HUES64 (cell line): ENCODE results near the gene B3GNT9.

ENCODE experiments used
- H3K27ac ChIP-seq: 2 replicates; pipeline ENCODE4 v1.7.0; 2013; ENCODE audit warnings: low read depth, low read length, inconsistent platforms
- H3K27me3 ChIP-seq: 2 replicates; pipeline ENCODE4 v1.6.1; 2013; ENCODE audit warnings: mild to moderate bottlenecking, low read length; ENCODE audit not compliant: insufficient read depth
- H3K36me3 ChIP-seq: 2 replicates; pipeline ENCODE4 v1.6.1; 2013; ENCODE audit warnings: mild to moderate bottlenecking, low read length; ENCODE audit not compliant: insufficient read depth
- H3K4me1 ChIP-seq: 2 replicates; pipeline ENCODE4 v1.6.1; 2013; ENCODE audit warnings: mild to moderate bottlenecking, low read length, moderate library complexity; ENCODE audit not compliant: insufficient read depth
- H3K4me3 ChIP-seq: 2 replicates; pipeline ENCODE4 v1.5.1; 2013; ENCODE audit warnings: mild to moderate bottlenecking, low read length, moderate library complexity
- H3K9ac ChIP-seq: 2 replicates; pipeline ENCODE4 v1.6.1; 2013; ENCODE audit warnings: mild to moderate bottlenecking, low read depth, low read length
- H3K9me3 ChIP-seq: 2 replicates; pipeline ENCODE4 v1.6.1; 2013; ENCODE audit warnings: low read depth, low read length; ENCODE audit not compliant: insufficient read depth
- WGBS: fragments of 150-250, 120-280 bp; methylation state at CpG from one replicate; pipeline ENCODE4 v1.1.7; 2013; ENCODE audit warnings: missing lambda C conversion rate; 5-methylcytosine and 5-hydroxymethylcytosine counted together

B3GNT9 gene

GRCh38 chr16:67184453-67184994 lies 33.7 kb upstream of the B3GNT9 start:
- H3K9ac ChIP-seq: no peak overlapping the region

DNA sequence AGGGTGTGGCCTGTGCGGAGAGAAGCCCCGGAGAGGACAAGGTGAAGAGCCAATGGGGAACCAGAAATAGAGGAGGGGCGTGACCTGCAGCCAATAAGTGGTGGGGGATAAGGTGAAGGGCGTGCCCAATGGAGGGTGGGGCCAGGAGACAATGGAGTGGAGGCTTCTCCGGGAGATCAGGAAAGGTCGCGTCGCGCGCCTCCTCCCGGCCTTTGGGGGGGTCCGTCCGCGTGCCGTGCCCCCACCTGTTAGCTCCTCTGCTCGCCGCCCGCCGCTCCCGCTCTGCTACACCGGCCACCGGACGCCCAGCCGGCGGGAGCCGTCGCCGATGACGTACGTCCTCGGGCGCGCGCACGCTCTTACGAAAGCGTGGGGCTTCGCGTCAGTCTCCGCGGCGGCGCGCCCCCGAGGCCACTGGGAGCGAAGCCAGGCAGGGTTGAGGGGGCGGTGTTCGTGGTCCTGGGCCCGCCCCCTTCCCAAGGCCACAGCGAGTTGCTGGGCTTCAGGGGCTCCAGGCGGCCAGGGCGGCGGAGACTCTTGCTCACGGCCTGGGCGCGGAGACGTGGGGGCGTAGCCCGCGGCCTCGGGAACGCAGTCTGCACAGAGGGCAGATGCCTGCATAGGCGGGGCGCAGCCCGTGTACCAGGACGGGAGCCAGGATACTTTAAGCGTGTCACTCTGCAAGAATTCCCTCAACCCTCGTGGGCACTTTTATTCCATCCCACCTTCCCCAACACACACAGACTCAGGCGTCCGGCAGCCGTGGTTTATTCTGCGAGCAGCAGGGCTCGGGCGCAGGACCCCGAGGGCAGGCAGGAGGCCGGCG lies 33.0 kb upstream of the B3GNT9 start, which contains the start of gene MATCAP1:
Gene MATCAP1 (minus strand): TSS at position 337 of the 826 bp plus-strand sequence. CDS start 3,353 bp downstream, outside the sequence.
- Histone ChIP-seq H3K27ac (peak within 1 kb of the TSS; percentile 97), H3K9ac (peak within 1 kb of the TSS; percentile 96), H3K4me1 (peaks cover 4% of the 10 kb centered on the region; the same call in 1 of the 2 replicates), H3K4me3 (peak within 1 kb of the TSS; percentile 91), H3K27me3 (peaks cover 31% of the 10 kb centered on the region), H3K9me3 (no peaks in the 10 kb centered on the region), H3K36me3 (no peaks in the 10 kb centered on the region)
- WGBS: under 1% methylated on average over 77 of the region's 77 CpGs

More at GRCh38 chr16:67184453-67184994, 33.7 kb upstream of the B3GNT9 start:
- peaks cover 29% of the 10 kb centered on the region for H3K27me3 ChIP-seq
- no peaks in the 10 kb centered on the region for H3K36me3 ChIP-seq
- H3K27ac ChIP-seq: no peak overlapping the region
- H3K9me3 ChIP-seq: no peaks in the 10 kb centered on the region
- peak overlapping the region; percentile 91 for H3K4me3 ChIP-seq
- 10% methylated on average over 59 of the region's 59 CpGs for WGBS
- peaks cover 4% of the 10 kb centered on the region; the same call in 1 of the 2 replicates for H3K4me1 ChIP-seq

- Histone ChIP-seq H3K4me1 (peaks cover 4% of the 10 kb centered on the region; the same call in 1 of the 2 replicates), H3K4me3 (peak overlapping the region; percentile 91), H3K9me3 (no peaks in the 10 kb centered on the region), H3K27ac (no peak overlapping the region), H3K9ac (no peak overlapping the region), H3K27me3 (peaks cover 36% of the 10 kb centered on the region), H3K36me3 (no peaks in the 10 kb centered on the region)
- WGBS: 8% methylated on average over 11 of the region's 11 CpGs
Measured at GRCh38 chr16:67183284-67183626, 32.5 kb upstream of the B3GNT9 start.

DNA sequence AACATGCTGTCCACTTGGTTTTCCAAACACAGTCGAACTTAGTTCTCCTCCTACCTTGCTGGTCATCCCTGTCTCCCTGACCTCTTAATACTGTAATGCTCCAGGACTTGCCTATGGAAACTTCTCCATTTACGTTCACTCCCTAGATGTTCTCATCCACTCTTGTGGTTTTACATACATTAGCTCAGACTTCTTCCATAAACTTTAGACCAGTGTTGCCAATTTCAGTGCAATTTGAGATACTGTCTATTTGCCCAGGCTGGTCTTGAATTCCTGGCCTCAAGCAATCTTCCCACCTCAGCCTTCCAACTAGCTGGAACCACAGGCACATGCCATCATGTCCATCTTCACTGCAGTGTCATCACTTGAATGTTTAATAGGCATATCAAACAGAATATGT lies 31.5 kb upstream of the B3GNT9 start:
- Histone ChIP-seq H3K4me3 (no peak overlapping the region), H3K27me3 (peaks cover 44% of the 10 kb centered on the region), H3K9ac (no peak overlapping the region), H3K36me3 (no peaks in the 10 kb centered on the region), H3K4me1 (peaks cover 4% of the 10 kb centered on the region; the same call in 1 of the 2 replicates), H3K27ac (no peak overlapping the region), H3K9me3 (no peaks in the 10 kb centered on the region)
- WGBS: 89% methylated on average over 2 of the region's 2 CpGs

DNA sequence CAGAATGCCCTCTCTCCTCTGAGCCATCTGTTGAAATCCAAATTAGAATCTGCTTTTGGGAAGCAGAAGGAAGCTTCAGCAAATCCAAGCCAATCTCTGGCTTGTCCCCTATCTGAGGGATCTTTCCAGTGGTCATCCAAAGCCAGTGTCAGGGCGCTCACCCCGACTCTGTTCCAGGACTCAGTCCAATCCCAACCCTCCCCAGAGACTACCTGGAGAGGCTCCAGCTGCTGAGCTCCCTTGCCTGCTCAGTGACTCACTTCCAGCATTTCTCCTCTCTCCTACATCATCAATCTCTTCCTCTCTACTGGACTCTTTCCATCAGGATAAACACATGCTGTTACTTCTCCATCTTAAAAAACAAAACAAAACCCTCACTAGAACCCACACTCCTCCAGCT lies 30.5 kb upstream of the B3GNT9 start:
- no peaks in the 10 kb centered on the region for H3K4me1 ChIP-seq
- H3K27me3 ChIP-seq: peaks cover 48% of the 10 kb centered on the region
- H3K9ac ChIP-seq: no peak overlapping the region
- no peak overlapping the region for H3K4me3 ChIP-seq
- H3K36me3 ChIP-seq: no peaks in the 10 kb centered on the region
- no peaks in the 10 kb centered on the region for H3K9me3 ChIP-seq
- 94% methylated on average over 2 of the region's 2 CpGs for WGBS
- H3K27ac ChIP-seq: no peak overlapping the region

DNA sequence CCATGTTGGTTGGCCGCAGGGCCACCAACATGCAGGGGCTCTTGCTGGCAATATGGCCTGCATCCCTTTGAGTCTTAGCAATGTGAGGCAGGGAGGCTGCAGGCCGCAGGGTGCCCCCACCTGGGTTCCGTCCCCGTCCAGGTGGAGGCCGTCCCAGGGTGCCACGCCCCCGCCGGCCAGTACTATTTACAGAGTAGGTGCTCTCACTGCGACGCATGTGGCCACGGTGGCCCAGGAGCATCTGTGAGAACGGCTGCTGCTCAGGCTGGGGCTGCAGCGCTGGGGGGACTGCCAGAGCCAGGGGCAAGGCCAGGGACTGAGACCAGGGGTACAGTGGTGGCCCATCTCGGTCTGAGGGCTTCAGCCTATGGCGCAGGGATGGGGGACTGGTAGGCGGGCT lies 29.4 kb upstream of the B3GNT9 start:
- peaks cover 48% of the 10 kb centered on the region for H3K27me3 ChIP-seq
- no peak overlapping the region for H3K4me3 ChIP-seq
- 92% methylated on average over 16 of the region's 16 CpGs for WGBS
- no peak overlapping the region for H3K9ac ChIP-seq
- no peaks in the 10 kb centered on the region for H3K9me3 ChIP-seq
- H3K27ac ChIP-seq: no peak overlapping the region
- no peaks in the 10 kb centered on the region for H3K4me1 ChIP-seq
- no peaks in the 10 kb centered on the region for H3K36me3 ChIP-seq

- Histone ChIP-seq H3K9me3 (no peaks in the 10 kb centered on the region), H3K9ac (no peak overlapping the region), H3K4me3 (no peak overlapping the region), H3K27me3 (peaks cover 48% of the 10 kb centered on the region), H3K4me1 (no peaks in the 10 kb centered on the region), H3K36me3 (no peaks in the 10 kb centered on the region), H3K27ac (no peak overlapping the region)
- WGBS: 93% methylated on average over 13 of the region's 13 CpGs
Measured at GRCh38 chr16:67179421-67180080, 28.8 kb upstream of the B3GNT9 start.

DNA sequence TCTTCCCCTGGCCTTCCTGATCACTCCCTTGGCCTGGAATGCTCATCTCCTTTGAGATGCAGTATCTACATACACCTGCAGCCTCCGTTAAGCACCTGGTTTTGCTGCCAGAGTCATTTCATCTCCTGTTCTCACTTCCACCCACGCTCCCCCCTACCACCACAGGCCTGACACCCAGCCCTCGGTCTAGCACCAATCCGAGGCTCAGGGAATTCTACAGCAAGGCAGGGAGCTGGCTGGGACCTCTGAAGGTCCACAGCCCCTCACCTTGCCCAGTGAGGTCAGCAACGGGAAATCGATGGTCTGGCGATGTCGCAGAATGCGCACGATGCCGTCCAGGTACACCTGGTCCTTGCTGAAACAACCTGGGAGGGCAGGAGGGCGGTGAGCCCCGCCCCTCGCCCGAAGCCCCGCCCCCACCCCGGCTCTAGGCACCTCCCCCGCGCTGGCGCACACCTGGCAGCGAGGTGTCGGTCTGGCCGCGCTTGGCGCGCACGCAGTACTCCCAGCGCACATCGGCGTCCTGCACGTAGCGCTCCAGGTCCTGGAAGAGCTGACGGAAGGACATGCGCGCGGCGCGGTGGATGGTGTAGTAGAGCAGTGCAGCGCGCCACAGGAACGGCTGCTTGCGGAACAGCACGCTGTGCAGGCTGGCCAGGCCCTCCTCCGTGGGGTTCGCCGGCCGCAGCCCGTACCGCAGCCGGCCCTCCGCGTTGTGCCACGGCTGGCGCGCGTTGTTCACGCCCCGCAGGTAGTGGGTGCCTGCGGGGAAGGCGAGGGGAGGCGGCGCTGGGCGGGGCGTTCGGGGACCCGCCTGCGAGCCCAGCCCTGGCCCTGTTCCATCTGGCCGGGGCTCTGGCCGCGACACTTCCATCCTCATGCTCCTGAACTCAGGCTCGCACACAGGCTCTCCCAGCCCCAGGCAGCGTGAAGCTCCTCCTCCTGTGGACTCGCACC lies 27.2 kb upstream of the B3GNT9 start:
- Histone ChIP-seq H3K27ac (0 out of 2 replicates have a peak overlapping the region, but pooled peaks have one; percentile 44), H3K9me3 (no peaks in the 10 kb centered on the region), H3K4me3 (peak overlapping the region; percentile 50), H3K27me3 (peaks cover 58% of the 10 kb centered on the region), H3K4me1 (peaks cover 7% of the 10 kb centered on the region), H3K36me3 (no peaks in the 10 kb centered on the region), H3K9ac (peak overlapping the region; percentile 43; the same call in 1 of the 2 replicates)
- WGBS: 5% methylated on average over 73 of the region's 73 CpGs

DNA sequence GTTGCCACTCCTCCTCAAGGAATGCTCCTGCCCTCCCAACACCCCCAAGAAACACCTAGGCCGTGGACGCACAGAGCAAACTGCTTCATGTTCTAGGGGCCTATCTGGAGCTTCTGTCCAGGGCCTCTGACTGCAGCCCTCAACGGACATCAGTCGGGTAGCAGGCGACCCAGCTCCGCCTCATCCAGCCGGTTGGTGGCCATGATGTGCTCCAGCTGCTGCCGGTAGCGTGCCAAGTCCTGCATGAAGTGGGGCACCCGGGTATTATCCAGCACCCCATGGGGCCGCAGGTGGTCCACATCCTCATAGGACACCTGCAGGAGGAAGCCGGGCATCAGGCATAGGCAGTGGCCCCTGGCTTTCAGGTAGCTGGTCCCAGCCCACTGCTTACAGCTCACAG lies 25.9 kb upstream of the B3GNT9 start:
- Histone ChIP-seq H3K9me3 (no peaks in the 10 kb centered on the region), H3K4me3 (no peak overlapping the region), H3K36me3 (no peaks in the 10 kb centered on the region), H3K4me1 (peaks cover 7% of the 10 kb centered on the region), H3K27ac (no peak overlapping the region), H3K27me3 (peaks cover 71% of the 10 kb centered on the region), H3K9ac (no peak overlapping the region)
- WGBS: 93% methylated on average over 12 of the region's 12 CpGs

GRCh38 chr16:67174706-67175231 lies 24.0 kb upstream of the B3GNT9 start:
- WGBS: 63% methylated on average over 31 of the region's 31 CpGs
- Histone ChIP-seq H3K4me1 (peaks cover 12% of the 10 kb centered on the region), H3K36me3 (no peaks in the 10 kb centered on the region), H3K4me3 (peak overlapping the region; percentile 50), H3K27me3 (peaks cover 86% of the 10 kb centered on the region), H3K9ac (no peak overlapping the region), H3K9me3 (no peaks in the 10 kb centered on the region), H3K27ac (no peak overlapping the region)
